WERI-Rb-1 (cell line): Measurements from ENCODE around the gene JPH2.
"Not testable (repeated sequence)": the region's sequence is repeated elsewhere in the genome, so short reads cannot be mapped to it uniquely, and the experiment has no call there.

Experiments
- DNase-seq: peaks from one replicate; pipeline ENCODE4 v3.0.0-alpha.2; 2020
- H3K27ac ChIP-seq: fragments of 250-450 bp; sonication (Bioruptor Pico); 2 replicates; pipeline ENCODE4 v1.5.1; 2020; ENCODE audit warnings: mild to moderate bottlenecking, moderate library complexity
- H3K27me3 ChIP-seq: fragments of 250-450 bp; sonication (Bioruptor Pico); 2 replicates; pipeline ENCODE4 v1.5.1; 2021; ENCODE audit warnings: mild to moderate bottlenecking, low read depth, moderate library complexity; ENCODE audit not compliant: insufficient read depth, severe bottlenecking
- H3K36me3 ChIP-seq: fragments of 250-450 bp; sonication (Bioruptor Pico); 2 replicates; pipeline ENCODE4 v1.5.1; 2020; ENCODE audit warnings: mild to moderate bottlenecking, moderate library complexity
- H3K4me3 ChIP-seq: 2 replicates; pipeline ENCODE4 v1.5.1; 2011; ENCODE audit warnings: low read depth, mild to moderate bottlenecking, control low read depth, low read length
- H3K9me3 ChIP-seq: fragments of 250-450 bp; sonication (Bioruptor Pico); 2 replicates; pipeline ENCODE4 v1.5.1; 2021; ENCODE audit warnings: mild to moderate bottlenecking, moderate library complexity; ENCODE audit not compliant: severe bottlenecking
- TF ChIP-seq, protein P1 (sequence below): IDR thresholded peaks from 2 replicates; pipeline ENCODE4 v1.5.1; 2011; ENCODE audit warnings: low read depth, mild to moderate bottlenecking, control low read depth, inconsistent platforms, low read length

JPH2 gene

DNA sequence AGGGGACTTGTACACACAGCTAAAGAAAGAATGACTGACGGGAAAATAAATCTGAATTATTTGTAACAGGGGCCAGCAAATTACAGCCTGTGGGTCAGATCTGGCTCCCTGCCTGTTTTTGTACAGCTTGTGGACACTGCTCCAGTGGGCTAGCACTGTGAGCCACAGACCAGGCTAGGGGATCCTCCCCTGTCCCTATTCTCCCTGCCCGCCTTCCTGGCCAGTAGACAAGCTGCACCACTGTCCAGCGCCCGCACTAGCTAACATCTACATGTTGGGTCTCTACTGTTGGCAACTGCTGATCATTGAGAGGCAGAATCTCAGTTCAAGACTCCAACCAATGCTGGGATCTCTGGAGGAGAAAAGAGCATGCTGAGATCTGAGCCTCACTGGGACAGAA, 12.9 kb upstream of the JPH2 start:
- TF ChIP-seq, protein P1, sequence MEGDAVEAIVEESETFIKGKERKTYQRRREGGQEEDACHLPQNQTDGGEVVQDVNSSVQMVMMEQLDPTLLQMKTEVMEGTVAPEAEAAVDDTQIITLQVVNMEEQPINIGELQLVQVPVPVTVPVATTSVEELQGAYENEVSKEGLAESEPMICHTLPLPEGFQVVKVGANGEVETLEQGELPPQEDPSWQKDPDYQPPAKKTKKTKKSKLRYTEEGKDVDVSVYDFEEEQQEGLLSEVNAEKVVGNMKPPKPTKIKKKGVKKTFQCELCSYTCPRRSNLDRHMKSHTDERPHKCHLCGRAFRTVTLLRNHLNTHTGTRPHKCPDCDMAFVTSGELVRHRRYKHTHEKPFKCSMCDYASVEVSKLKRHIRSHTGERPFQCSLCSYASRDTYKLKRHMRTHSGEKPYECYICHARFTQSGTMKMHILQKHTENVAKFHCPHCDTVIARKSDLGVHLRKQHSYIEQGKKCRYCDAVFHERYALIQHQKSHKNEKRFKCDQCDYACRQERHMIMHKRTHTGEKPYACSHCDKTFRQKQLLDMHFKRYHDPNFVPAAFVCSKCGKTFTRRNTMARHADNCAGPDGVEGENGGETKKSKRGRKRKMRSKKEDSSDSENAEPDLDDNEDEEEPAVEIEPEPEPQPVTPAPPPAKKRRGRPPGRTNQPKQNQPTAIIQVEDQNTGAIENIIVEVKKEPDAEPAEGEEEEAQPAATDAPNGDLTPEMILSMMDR = no peak
- H3K9me3 ChIP-seq = no peaks in the 10 kb centered on the region
- no peak overlapping the region for H3K27ac ChIP-seq
- peaks cover 70% of the 10 kb centered on the region for H3K36me3 ChIP-seq
- no peak overlapping the region for H3K4me3 ChIP-seq
- no peaks in the 10 kb centered on the region for H3K27me3 ChIP-seq
- no peak for DNase-seq

GRCh38 chr20:44198872-44199271, 11.9 kb upstream of the JPH2 start:
- TF ChIP-seq, protein P1 = no peak
- no peak for DNase-seq
- H3K36me3 ChIP-seq = peaks cover 67% of the 10 kb centered on the region

DNA sequence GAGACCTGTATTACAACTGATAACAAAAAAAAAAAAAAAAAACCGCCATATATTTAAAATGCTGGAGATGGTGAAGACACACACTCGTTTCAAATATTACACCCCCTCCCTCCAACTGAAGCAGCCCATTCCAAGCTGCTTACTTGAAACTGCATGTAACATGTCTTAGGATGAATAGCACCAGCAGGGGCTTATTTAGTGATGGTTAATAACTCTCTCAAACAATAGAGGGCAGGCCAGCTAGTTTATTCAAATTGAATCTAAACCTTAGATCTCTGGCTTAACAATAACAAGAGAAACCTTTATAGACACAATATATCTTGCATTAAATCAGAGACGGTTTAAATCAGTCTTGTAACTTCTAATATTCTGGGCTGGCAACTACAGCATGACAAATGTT, 9.3 kb upstream of the JPH2 start:
- Histone ChIP-seq H3K36me3 (peaks cover 48% of the 10 kb centered on the region), H3K9me3 (no peaks in the 10 kb centered on the region), H3K4me3 (no peak overlapping the region), H3K27me3 (no peaks in the 10 kb centered on the region), H3K27ac (no peak overlapping the region)
- no peak for DNase-seq
- TF ChIP-seq, protein P1 = no peak

More at GRCh38 chr20:44198872-44199271, 11.9 kb upstream of the JPH2 start:
- Histone ChIP-seq H3K27ac (no peak overlapping the region), H3K27me3 (no peaks in the 10 kb centered on the region), H3K4me3 (no peak overlapping the region), H3K9me3 (no peaks in the 10 kb centered on the region)

DNA sequence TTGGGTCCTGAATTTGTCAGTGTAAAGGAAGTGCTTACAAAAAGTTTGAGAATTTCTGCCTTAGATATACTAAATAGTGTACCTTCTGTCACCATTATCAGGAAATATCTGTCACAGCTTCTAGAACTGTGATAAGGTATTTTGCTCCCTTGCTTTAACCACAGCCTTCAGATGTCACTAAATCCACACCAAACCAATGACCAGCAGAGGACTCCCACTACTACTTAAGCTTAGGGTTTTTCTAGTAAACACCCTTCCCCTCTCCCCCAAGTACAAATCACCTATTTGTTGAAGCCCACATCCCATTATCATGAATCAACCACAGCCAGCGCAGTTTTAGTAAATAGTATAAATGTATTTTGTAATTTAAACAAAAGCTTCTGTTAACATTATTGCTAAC, 8.6 kb upstream of the JPH2 start:
- DNase-seq = no peak

GRCh38 chr20:44193801-44194200, 6.8 kb upstream of the JPH2 start:
- H3K27ac ChIP-seq = no peak overlapping the region
- DNase-seq = no peak
- TF ChIP-seq, protein P1 = no peak
- peaks cover 24% of the 10 kb centered on the region for H3K36me3 ChIP-seq
- H3K9me3 ChIP-seq = no peaks in the 10 kb centered on the region
- H3K4me3 ChIP-seq = no peak overlapping the region
- H3K27me3 ChIP-seq = no peaks in the 10 kb centered on the region

More for the DNA sequence above, 8.6 kb upstream of the JPH2 start:
- Histone ChIP-seq H3K4me3 (no peak overlapping the region), H3K9me3 (no peaks in the 10 kb centered on the region), H3K27ac (no peak overlapping the region), H3K27me3 (no peaks in the 10 kb centered on the region), H3K36me3 (peaks cover 42% of the 10 kb centered on the region)
- TF ChIP-seq, protein P1 = no peak

- DNase-seq, H3K9me3 ChIP-seq: not testable (repeated sequence)
These were observed 4.7 kb upstream of the JPH2 start for GRCh38 chr20:44191640-44192039.

More at GRCh38 chr20:44191640-44192039, 4.7 kb upstream of the JPH2 start:
- H3K4me3 ChIP-seq, H3K27ac ChIP-seq, H3K36me3 ChIP-seq, H3K27me3 ChIP-seq: not testable (repeated sequence)
